Measurements from ENCODE around the gene EREG.

Gene EREG

DNA sequence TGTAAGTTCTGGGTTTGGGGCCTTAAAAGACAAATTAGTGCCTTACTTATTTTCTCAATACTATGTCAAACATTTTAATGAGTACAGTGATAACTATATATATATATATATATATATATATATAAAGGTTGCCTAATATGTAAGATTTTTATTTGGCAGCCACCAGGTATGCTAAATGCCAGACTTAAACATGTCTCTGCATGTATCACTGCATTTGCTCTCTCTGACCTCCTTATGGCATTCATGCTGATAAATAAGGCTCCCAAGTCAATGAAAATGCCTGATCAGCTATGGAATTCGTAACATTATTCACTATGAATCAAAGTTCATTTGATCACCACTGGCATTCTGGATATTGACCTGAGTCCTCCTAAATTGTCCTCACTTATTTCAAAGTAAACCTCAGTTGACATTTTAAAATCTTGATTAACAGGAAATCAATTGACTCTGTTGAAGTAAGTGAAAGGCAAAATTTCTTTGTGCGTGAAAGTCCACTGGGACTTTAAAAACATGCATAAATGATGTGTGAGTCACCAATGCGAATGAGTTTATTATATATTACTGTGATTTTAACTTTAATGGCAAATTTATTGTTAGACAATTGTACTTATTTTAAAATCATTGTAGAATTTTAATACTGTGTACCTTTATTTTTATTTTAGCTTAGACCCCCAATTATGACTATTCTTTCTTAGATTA is 50.8 kb downstream of the EREG start:
- Histone ChIP-seq H4K91ac (ENCODE audit: low read length) (no peak overlapping the region), H3K23ac (ENCODE audit: low read length in 2 of 2) (no peak overlapping the region), H2BK5ac (ENCODE audit: low read depth, low read length, poor library complexity, severe bottlenecking) (no peak overlapping the region), H2BK15ac (ENCODE audit: low read depth, poor library complexity, severe bottlenecking) (no peak overlapping the region), H3K4me2 (ENCODE audit: low read length, poor library complexity, severe bottlenecking) (no peak overlapping the region), H3K36me3 (ENCODE audit: control insufficient read depth in 1 of 2, insufficient read depth in 2 of 2, low read depth in 1 of 2, low read length in 2 of 2) (no peaks in the 10 kb centered on the region), H3K18ac (ENCODE audit: low read depth in 1 of 2, low read length in 2 of 2) (no peak overlapping the region), H2AK5ac (ENCODE audit: low read length, severe bottlenecking) (no peak overlapping the region), H3K14ac (ENCODE audit: low read length in 2 of 2) (no peak overlapping the region), H3K79me1 (replicated peaks; ENCODE audit: low read length, poor library complexity, severe bottlenecking) (no peaks in the 10 kb centered on the region), H3K4me1 (ENCODE audit: control insufficient read depth, insufficient read depth, low read depth, low read length) (no peaks in the 10 kb centered on the region), H4K8ac (ENCODE audit: low read length) (no peak overlapping the region), H3K27ac (ENCODE audit: low read length, poor library complexity, severe bottlenecking) (no peak overlapping the region), H3K27me3 (ENCODE audit: control insufficient read depth in 1 of 2, insufficient read depth in 1 of 2, low read length in 2 of 2) (no peaks in the 10 kb centered on the region), H3K4me3 (ENCODE audit: insufficient read depth in 1 of 2, low read depth in 1 of 2, low read length in 2 of 2) (no peak overlapping the region), H3K9ac (ENCODE audit: low read length) (no peak overlapping the region), H3K4ac (ENCODE audit: low read depth in 1 of 2, low read length in 2 of 2) (no peak overlapping the region), H2AFZ (ENCODE audit: low read depth, low read length) (no peak overlapping the region), H3K9me3 (ENCODE audit: control insufficient read depth, low read length) (no peaks in the 10 kb centered on the region), H2BK120ac (ENCODE audit: low read depth, low read length) (no peak overlapping the region), H2BK12ac (ENCODE audit: low read length in 2 of 2) (no peak overlapping the region)
- DNase-seq: no peak
- WGBS: 100% methylated on average over 1 of the region's 3 CpGs

DNA sequence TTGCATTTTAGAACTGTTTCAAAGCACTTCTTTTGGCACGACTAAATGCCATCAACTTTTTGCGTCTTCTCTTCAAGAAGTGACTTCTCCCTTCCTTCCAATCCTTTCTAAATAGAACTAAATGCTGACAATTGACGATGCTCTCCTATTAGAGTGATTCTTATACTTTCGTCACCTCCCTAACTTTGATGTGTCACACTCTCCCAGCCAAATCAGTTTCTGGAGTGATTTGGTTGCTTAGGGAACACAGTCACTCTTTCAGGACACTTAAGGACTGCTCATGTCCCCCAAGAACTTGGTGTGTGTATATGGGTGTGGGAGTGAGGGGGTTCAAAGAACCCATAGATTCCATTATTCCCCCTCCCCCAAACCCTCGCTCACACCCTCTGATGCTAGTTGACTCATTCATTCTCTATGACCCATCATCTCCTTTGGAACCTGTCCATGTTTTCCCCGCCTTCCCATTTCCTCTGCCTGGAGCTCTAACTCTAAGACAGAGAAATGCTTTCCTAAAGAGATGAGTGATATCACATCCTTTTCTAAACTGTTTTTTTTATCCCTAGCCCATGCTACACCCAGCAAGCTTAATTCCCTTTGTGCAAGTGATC is 53.2 kb downstream of the EREG start:
- H3K4me1 ChIP-seq (ENCODE audit: control insufficient read depth, insufficient read depth, low read depth, low read length): no peaks in the 10 kb centered on the region
- H2BK5ac ChIP-seq (ENCODE audit: low read depth, low read length, poor library complexity, severe bottlenecking): no peak overlapping the region
- no peak overlapping the region for H2AK5ac ChIP-seq (ENCODE audit: low read length, severe bottlenecking)
- H3K9me3 ChIP-seq (ENCODE audit: control insufficient read depth, low read length): no peaks in the 10 kb centered on the region
- H2BK12ac ChIP-seq (ENCODE audit: low read length in 2 of 2): peak overlapping the region in 1 of 2 experiments; percentile 73
- no peak overlapping the region for H2AFZ ChIP-seq (ENCODE audit: low read depth, low read length)
- no peak overlapping the region for H3K4me2 ChIP-seq (ENCODE audit: low read length, poor library complexity, severe bottlenecking)
- peak; percentile 70 for DNase-seq
- H3K4me3 ChIP-seq (ENCODE audit: insufficient read depth in 1 of 2, low read depth in 1 of 2, low read length in 2 of 2): no peak overlapping the region
- peak overlapping the region; percentile 28 for H3K9ac ChIP-seq (ENCODE audit: low read length)
- H3K18ac ChIP-seq (ENCODE audit: low read depth in 1 of 2, low read length in 2 of 2): peak overlapping the region in 1 of 2 experiments; percentile 54
- H4K8ac ChIP-seq (ENCODE audit: low read length): no peak overlapping the region
- H3K36me3 ChIP-seq (ENCODE audit: control insufficient read depth in 1 of 2, insufficient read depth in 2 of 2, low read depth in 1 of 2, low read length in 2 of 2): no peaks in the 10 kb centered on the region
- no peaks in the 10 kb centered on the region for H3K79me1 ChIP-seq (replicated peaks; ENCODE audit: low read length, poor library complexity, severe bottlenecking)
- H3K14ac ChIP-seq (ENCODE audit: low read length in 2 of 2): no peak overlapping the region
- no peak overlapping the region for H2BK120ac ChIP-seq (ENCODE audit: low read depth, low read length)
- no peak overlapping the region for H3K27ac ChIP-seq (ENCODE audit: low read length, poor library complexity, severe bottlenecking)
- 43% methylated on average over 5 of the region's 6 CpGs for WGBS
- H3K23ac ChIP-seq (ENCODE audit: low read length in 2 of 2): no peak overlapping the region
- H3K4ac ChIP-seq (ENCODE audit: low read depth in 1 of 2, low read length in 2 of 2): no peak overlapping the region
- no peak overlapping the region for H4K91ac ChIP-seq (ENCODE audit: low read length)
- no peaks in the 10 kb centered on the region for H3K27me3 ChIP-seq (ENCODE audit: control insufficient read depth in 1 of 2, insufficient read depth in 1 of 2, low read length in 2 of 2)
- peak overlapping the region; percentile 12 for H2BK15ac ChIP-seq (ENCODE audit: low read depth, poor library complexity, severe bottlenecking)

DNA sequence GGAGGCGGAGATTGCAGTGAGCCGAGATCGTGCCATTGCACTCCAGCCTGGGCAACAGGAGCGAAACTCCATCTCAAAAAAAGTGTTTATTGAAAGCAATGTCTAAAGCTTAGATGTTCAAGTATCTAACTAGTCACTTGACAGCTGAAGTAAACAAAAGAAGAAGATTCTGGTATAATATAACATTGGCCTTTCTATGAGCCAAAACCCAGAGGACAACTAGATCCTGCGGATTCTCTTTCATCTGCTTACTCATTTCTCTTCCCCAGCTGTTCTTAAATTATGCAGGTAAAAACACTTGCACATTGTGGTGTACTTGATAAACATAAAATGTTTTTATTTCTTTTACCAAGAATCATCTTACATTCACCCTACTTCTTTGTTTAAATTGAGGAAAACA is 55.9 kb downstream of the EREG start:
- Histone ChIP-seq H2BK12ac (ENCODE audit: low read length in 2 of 2) (no peak overlapping the region), H3K14ac (ENCODE audit: low read length in 2 of 2) (no peak overlapping the region), H3K4ac (ENCODE audit: low read depth in 1 of 2, low read length in 2 of 2) (no peak overlapping the region), H3K9me3 (ENCODE audit: control insufficient read depth, low read length) (no peaks in the 10 kb centered on the region), H3K36me3 (ENCODE audit: control insufficient read depth in 1 of 2, insufficient read depth in 2 of 2, low read depth in 1 of 2, low read length in 2 of 2) (no peaks in the 10 kb centered on the region), H3K18ac (ENCODE audit: low read depth in 1 of 2, low read length in 2 of 2) (no peak overlapping the region), H2BK5ac (ENCODE audit: low read depth, low read length, poor library complexity, severe bottlenecking) (no peak overlapping the region), H3K23ac (ENCODE audit: low read length in 2 of 2) (no peak overlapping the region), H4K8ac (ENCODE audit: low read length) (no peak overlapping the region), H2AK5ac (ENCODE audit: low read length, severe bottlenecking) (no peak overlapping the region), H2AFZ (ENCODE audit: low read depth, low read length) (no peak overlapping the region), H2BK15ac (ENCODE audit: low read depth, poor library complexity, severe bottlenecking) (no peak overlapping the region), H4K91ac (ENCODE audit: low read length) (no peak overlapping the region), H3K27me3 (ENCODE audit: control insufficient read depth in 1 of 2, insufficient read depth in 1 of 2, low read length in 2 of 2) (no peaks in the 10 kb centered on the region), H2BK120ac (ENCODE audit: low read depth, low read length) (no peak overlapping the region), H3K4me3 (ENCODE audit: insufficient read depth in 1 of 2, low read depth in 1 of 2, low read length in 2 of 2) (no peak overlapping the region), H3K4me1 (ENCODE audit: control insufficient read depth, insufficient read depth, low read depth, low read length) (no peaks in the 10 kb centered on the region), H3K4me2 (ENCODE audit: low read length, poor library complexity, severe bottlenecking) (no peak overlapping the region), H3K27ac (ENCODE audit: low read length, poor library complexity, severe bottlenecking) (no peak overlapping the region), H3K79me1 (replicated peaks; ENCODE audit: low read length, poor library complexity, severe bottlenecking) (no peaks in the 10 kb centered on the region), H3K9ac (ENCODE audit: low read length) (no peak overlapping the region)
- WGBS: no CpG with 5 or more reads among the region's 5 CpGs
- peak; percentile 42 for DNase-seq

DNA sequence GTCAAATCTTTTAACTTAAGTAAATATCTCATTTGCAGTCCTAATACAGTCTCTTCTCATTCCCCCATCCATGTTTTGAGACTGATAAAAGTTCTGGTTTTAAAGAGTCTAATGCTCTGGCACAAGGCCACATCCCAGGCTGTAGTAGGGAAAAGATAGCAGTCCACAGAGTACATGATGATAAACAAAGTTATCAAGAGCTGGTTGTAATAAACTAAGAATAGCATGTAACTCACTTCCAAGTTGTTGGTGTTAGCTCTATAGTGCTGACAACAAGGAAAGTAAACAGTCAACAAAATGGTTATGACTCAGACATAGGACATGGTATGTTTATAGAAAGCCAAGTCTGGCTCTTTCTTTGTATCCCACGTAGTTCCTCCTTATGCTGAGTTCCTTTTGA is 58.2 kb downstream of the EREG start:
- no peak overlapping the region for H2BK12ac ChIP-seq (ENCODE audit: low read length in 2 of 2)
- H3K4me1 ChIP-seq (ENCODE audit: control insufficient read depth, insufficient read depth, low read depth, low read length): no peaks in the 10 kb centered on the region
- no peak overlapping the region for H3K4ac ChIP-seq (ENCODE audit: low read depth in 1 of 2, low read length in 2 of 2)
- no peak overlapping the region for H2BK15ac ChIP-seq (ENCODE audit: low read depth, poor library complexity, severe bottlenecking)
- no peak overlapping the region for H3K4me3 ChIP-seq (ENCODE audit: insufficient read depth in 1 of 2, low read depth in 1 of 2, low read length in 2 of 2)
- H2BK120ac ChIP-seq (ENCODE audit: low read depth, low read length): no peak overlapping the region
- H2AK5ac ChIP-seq (ENCODE audit: low read length, severe bottlenecking): no peak overlapping the region
- no peaks in the 10 kb centered on the region for H3K9me3 ChIP-seq (ENCODE audit: control insufficient read depth, low read length)
- H4K91ac ChIP-seq (ENCODE audit: low read length): no peak overlapping the region
- no peak overlapping the region for H3K23ac ChIP-seq (ENCODE audit: low read length in 2 of 2)
- H4K8ac ChIP-seq (ENCODE audit: low read length): no peak overlapping the region
- H3K9ac ChIP-seq (ENCODE audit: low read length): no peak overlapping the region
- H3K36me3 ChIP-seq (ENCODE audit: control insufficient read depth in 1 of 2, insufficient read depth in 2 of 2, low read depth in 1 of 2, low read length in 2 of 2): no peaks in the 10 kb centered on the region
- H3K14ac ChIP-seq (ENCODE audit: low read length in 2 of 2): no peak overlapping the region
- H3K27ac ChIP-seq (ENCODE audit: low read length, poor library complexity, severe bottlenecking): no peak overlapping the region
- no peak overlapping the region for H2AFZ ChIP-seq (ENCODE audit: low read depth, low read length)
- no peaks in the 10 kb centered on the region for H3K27me3 ChIP-seq (ENCODE audit: control insufficient read depth in 1 of 2, insufficient read depth in 1 of 2, low read length in 2 of 2)
- no peak overlapping the region for H3K18ac ChIP-seq (ENCODE audit: low read depth in 1 of 2, low read length in 2 of 2)
- H2BK5ac ChIP-seq (ENCODE audit: low read depth, low read length, poor library complexity, severe bottlenecking): no peak overlapping the region
- WGBS: no CpG with 5 or more reads among the region's 1 CpG
- peak; percentile 99 for DNase-seq
- no peaks in the 10 kb centered on the region for H3K79me1 ChIP-seq (replicated peaks; ENCODE audit: low read length, poor library complexity, severe bottlenecking)
- no peak overlapping the region for H3K4me2 ChIP-seq (ENCODE audit: low read length, poor library complexity, severe bottlenecking)
